ENCODE results near the gene CCNY. TPM values are rescaled to one million over a fixed set of nuclear protein-coding genes. Genes with fewer than 3 reads are reported as not detected.

CCNY gene
- total RNA-seq, 1 experiment from 2014 or later = 53.3 TPM

DNA sequence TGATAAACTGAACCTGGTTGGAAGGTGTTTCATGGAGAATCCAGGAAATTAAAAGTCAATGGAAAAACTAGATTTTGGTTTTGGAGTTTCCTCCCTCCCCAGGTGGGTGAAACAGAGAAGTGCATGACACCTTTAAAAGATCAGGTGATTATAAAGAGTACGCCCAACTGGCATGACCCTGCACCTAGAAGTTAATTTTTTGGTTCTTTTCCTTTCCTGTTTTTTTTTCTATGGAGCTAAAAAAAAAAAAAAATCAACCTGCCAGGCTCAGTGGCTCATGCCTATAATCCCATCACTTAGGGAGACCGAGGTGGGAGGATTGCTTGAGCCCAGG is 276.8 kb downstream of the CCNY start (continued):
- TF ChIP-seq HMGXB4 (CRISPR knock-in tag; IDR thresholded peaks at IDR 0.05) (no peak), CREB1 (CRISPR knock-in tag; IDR thresholded peaks at IDR 0.05) (no peak)

GRCh38 chr10:35613597-35614226 is 277.4 kb downstream of the CCNY start:
- Mint-ChIP-seq H3K27ac (no peak overlapping the region), H3K27me3 (ENCODE audit: low read depth) (peaks cover 4% of the 10 kb centered on the region; the same call in 1 of the 2 replicates), H3K4me3 (no peak overlapping the region), H3K9me3 (peaks cover 12% of the 10 kb centered on the region), H3K4me1 (peaks cover 5% of the 10 kb centered on the region; the same call in 1 of the 2 replicates), H3K36me3 (peaks cover 11% of the 10 kb centered on the region)
- POLR2A ChIA-PET = no interaction called here
- DNase-seq (ENCODE audit: low spot score) (no peak), ATAC-seq (peak; percentile 47; the same call in 1 of the 2 replicates)
- CTCF ChIA-PET = interaction anchor here (0.5 to 4.0 kb wide), 18 partner anchors 10 to 1267 kb away, joined by 3 to 28 read pairs (median 9); partner anchors contain the start of gene CREM
- no peak for TF ChIP-seq HMGXB4 (CRISPR knock-in tag; IDR thresholded peaks at IDR 0.05)

GRCh38 chr10:35614312-35614711 is 278.0 kb downstream of the CCNY start:
- H3K27ac Mint-ChIP-seq = no peak overlapping the region
- peaks cover 11% of the 10 kb centered on the region for H3K36me3 Mint-ChIP-seq
- POLR2A ChIA-PET = interaction anchor here (0.7 kb wide), 1 partner anchor 14 kb away, joined by 3 read pairs; no protein-coding TSS in a partner anchor
- H3K9me3 Mint-ChIP-seq = peaks cover 15% of the 10 kb centered on the region
- CTCF ChIA-PET = interaction anchor here (0.5 to 4.0 kb wide), 17 partner anchors 10 to 1266 kb away, joined by 3 to 28 read pairs (median 8); partner anchors contain the start of gene CREM
- DNase-seq (ENCODE audit: low spot score) (no peak), ATAC-seq (no peak)
- no peak overlapping the region for H3K4me3 Mint-ChIP-seq
- H3K27me3 Mint-ChIP-seq (ENCODE audit: low read depth) = 0 out of 2 replicates have a peak, but pooled peaks cover 3% of the 10 kb centered on the region
- peaks cover 5% of the 10 kb centered on the region; the same call in 1 of the 2 replicates for H3K4me1 Mint-ChIP-seq
- TF ChIP-seq TEAD1 (CRISPR knock-in tag; IDR thresholded peaks at IDR 0.05) (no peak), TP53 (CRISPR knock-in tag; IDR thresholded peaks at IDR 0.05) (no peak), ZBTB21 (CRISPR knock-in tag; IDR thresholded peaks at IDR 0.05; ENCODE audit: borderline replicate concordance) (no peak), ETV6 (CRISPR knock-in tag; IDR thresholded peaks at IDR 0.05) (no peak), ZNF671 (CRISPR knock-in tag; IDR thresholded peaks at IDR 0.05) (no peak), NR3C1 (CRISPR knock-in tag; conservative IDR thresholded peaks at IDR 0.05; ENCODE audit: low read depth) (no peak), SP1 (CRISPR knock-in tag; conservative IDR thresholded peaks at IDR 0.05) (no peak), GTF2I (CRISPR knock-in tag; conservative IDR thresholded peaks at IDR 0.05) (no peak), NFE2L1 (CRISPR knock-in tag; IDR thresholded peaks at IDR 0.05) (no peak), ZNF138 (CRISPR knock-in tag; conservative IDR thresholded peaks at IDR 0.05) (no peak), CBFB (CRISPR knock-in tag; IDR thresholded peaks at IDR 0.05; ENCODE audit: low read depth) (no peak), ZBTB43 (CRISPR knock-in tag; IDR thresholded peaks at IDR 0.05) (no peak), NR2C2 (CRISPR knock-in tag; IDR thresholded peaks at IDR 0.05) (no peak), HMGA2 (CRISPR knock-in tag; IDR thresholded peaks at IDR 0.05) (no peak), RELA (CRISPR knock-in tag; IDR thresholded peaks at IDR 0.05; ENCODE audit: borderline replicate concordance) (no peak)
- TF ChIP-seq, protein P1, sequence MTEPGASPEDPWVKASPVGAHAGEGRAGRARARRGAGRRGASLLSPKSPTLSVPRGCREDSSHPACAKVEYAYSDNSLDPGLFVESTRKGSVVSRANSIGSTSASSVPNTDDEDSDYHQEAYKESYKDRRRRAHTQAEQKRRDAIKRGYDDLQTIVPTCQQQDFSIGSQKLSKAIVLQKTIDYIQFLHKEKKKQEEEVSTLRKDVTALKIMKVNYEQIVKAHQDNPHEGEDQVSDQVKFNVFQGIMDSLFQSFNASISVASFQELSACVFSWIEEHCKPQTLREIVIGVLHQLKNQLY (CRISPR knock-in tag; IDR thresholded peaks at IDR 0.05) = no peak
- TF ChIP-seq, protein P2, sequence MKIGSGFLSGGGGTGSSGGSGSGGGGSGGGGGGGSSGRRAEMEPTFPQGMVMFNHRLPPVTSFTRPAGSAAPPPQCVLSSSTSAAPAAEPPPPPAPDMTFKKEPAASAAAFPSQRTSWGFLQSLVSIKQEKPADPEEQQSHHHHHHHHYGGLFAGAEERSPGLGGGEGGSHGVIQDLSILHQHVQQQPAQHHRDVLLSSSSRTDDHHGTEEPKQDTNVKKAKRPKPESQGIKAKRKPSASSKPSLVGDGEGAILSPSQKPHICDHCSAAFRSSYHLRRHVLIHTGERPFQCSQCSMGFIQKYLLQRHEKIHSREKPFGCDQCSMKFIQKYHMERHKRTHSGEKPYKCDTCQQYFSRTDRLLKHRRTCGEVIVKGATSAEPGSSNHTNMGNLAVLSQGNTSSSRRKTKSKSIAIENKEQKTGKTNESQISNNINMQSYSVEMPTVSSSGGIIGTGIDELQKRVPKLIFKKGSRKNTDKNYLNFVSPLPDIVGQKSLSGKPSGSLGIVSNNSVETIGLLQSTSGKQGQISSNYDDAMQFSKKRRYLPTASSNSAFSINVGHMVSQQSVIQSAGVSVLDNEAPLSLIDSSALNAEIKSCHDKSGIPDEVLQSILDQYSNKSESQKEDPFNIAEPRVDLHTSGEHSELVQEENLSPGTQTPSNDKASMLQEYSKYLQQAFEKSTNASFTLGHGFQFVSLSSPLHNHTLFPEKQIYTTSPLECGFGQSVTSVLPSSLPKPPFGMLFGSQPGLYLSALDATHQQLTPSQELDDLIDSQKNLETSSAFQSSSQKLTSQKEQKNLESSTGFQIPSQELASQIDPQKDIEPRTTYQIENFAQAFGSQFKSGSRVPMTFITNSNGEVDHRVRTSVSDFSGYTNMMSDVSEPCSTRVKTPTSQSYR (CRISPR knock-in tag; IDR thresholded peaks at IDR 0.05) = no peak
- TF ChIP-seq, protein P3, sequence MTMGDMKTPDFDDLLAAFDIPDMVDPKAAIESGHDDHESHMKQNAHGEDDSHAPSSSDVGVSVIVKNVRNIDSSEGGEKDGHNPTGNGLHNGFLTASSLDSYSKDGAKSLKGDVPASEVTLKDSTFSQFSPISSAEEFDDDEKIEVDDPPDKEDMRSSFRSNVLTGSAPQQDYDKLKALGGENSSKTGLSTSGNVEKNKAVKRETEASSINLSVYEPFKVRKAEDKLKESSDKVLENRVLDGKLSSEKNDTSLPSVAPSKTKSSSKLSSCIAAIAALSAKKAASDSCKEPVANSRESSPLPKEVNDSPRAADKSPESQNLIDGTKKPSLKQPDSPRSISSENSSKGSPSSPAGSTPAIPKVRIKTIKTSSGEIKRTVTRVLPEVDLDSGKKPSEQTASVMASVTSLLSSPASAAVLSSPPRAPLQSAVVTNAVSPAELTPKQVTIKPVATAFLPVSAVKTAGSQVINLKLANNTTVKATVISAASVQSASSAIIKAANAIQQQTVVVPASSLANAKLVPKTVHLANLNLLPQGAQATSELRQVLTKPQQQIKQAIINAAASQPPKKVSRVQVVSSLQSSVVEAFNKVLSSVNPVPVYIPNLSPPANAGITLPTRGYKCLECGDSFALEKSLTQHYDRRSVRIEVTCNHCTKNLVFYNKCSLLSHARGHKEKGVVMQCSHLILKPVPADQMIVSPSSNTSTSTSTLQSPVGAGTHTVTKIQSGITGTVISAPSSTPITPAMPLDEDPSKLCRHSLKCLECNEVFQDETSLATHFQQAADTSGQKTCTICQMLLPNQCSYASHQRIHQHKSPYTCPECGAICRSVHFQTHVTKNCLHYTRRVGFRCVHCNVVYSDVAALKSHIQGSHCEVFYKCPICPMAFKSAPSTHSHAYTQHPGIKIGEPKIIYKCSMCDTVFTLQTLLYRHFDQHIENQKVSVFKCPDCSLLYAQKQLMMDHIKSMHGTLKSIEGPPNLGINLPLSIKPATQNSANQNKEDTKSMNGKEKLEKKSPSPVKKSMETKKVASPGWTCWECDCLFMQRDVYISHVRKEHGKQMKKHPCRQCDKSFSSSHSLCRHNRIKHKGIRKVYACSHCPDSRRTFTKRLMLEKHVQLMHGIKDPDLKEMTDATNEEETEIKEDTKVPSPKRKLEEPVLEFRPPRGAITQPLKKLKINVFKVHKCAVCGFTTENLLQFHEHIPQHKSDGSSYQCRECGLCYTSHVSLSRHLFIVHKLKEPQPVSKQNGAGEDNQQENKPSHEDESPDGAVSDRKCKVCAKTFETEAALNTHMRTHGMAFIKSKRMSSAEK (CRISPR knock-in tag; IDR thresholded peaks at IDR 0.05; ENCODE audit: borderline replicate concordance) = no peak

All from WTC11 (cell line).